NCI-H446 (cell line): ENCODE data around the gene ARAP1.
A peak's percentile ranks its signal among the peaks of the same experiment; 100 is the strongest.

Source experiments
- DNase-seq, 2 experiments: peaks; one replicate each; lab custom pipeline; 2025; lab: John Stamatoyannopoulos, UW

The ARAP1 gene

GRCh38 chr11:72779495-72780128, 27.4 kb upstream of the ARAP1 start:
- DNase-seq, result no peak

- DNase-seq, result no peak
Measured at GRCh38 chr11:72778535-72779494, 26.6 kb upstream of the ARAP1 start.

- DNase-seq, result no peak
Measured at GRCh38 chr11:72777755-72778278, 25.6 kb upstream of the ARAP1 start.

GRCh38 chr11:72776844-72777754, 24.9 kb upstream of the ARAP1 start:
- DNase-seq, result no peak

DNA sequence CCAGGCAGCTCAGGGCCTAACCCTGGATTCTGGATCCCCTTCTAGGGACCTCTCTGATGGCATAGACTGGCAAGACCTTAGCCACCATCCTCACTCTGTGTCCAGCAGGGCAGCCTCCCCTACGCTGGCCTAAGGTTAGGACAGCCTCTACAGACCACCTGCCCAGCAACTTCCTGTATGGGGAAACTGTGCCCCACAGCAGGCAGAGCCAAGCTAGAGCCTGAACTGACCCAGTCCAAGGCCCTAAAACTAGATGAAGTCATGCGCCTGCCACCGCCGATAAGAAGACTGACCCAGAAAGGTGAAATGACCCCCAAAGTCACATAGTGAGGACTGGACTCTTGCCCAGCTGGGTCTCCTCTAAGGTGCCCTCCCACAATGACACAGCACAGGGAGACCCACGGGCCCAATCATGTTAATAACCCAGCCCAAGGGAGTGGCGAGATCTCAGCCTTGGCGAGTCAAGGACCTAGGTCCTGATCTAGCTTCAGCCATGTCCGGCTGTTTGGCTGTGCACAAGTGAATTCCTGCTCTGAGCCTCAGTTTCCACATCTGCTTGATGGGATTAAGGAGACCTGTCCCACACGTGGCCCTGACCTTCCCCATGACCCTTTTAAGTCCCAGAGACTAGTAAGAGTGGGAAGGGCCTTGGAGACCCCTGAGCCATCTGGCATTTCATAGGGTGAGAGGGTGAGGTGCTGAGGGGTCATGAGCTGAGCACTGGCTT, 24.1 kb upstream of the ARAP1 start:
- no peak for DNase-seq

GRCh38 chr11:72775288-72776110, 23.3 kb upstream of the ARAP1 start:
- DNase-seq, result no peak

GRCh38 chr11:72774499-72774898, 22.3 kb upstream of the ARAP1 start:
- DNase-seq, result no peak

DNA sequence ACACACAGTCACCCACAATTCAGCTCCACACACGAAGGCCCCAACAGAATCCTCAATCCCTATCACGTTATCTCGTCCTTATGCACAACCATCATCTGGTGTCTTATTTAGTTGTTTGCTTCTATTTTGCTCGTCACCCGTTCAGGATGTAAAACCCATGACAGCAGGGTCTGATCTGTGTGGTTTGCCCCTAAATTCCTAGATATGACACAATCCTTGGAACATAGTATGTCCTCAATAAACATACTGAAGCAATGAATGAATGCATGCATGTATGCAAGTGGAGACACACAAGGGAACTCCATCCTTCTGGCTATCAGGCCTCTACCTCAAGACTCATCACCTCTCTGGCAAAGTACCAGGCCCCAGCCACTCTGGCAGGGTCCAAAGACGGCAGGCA, 21.5 kb upstream of the ARAP1 start:
- no peak for DNase-seq

GRCh38 chr11:72773291-72773690, 21.1 kb upstream of the ARAP1 start:
- DNase-seq, result peak in 1 of 2 experiments; percentile 29

DNA sequence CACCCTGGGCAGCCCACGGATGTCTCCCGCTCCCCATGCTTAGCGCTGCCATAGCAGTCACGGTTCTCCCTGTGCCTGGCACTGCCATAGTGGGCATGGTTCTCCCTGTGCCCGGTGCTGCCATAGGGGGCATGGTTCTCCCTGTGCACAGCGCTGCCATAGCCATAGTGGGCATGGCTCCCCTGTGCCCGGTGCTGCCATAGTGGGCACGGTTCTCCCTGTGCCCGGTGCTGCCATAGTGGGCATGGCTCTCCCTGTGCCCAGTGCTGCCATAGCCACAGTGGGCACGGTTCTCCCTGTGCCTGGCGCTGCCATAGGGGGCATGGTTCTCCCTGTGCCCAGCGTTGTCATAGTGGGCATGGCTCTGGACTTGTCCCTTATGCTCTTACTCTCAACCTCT, 19.9 kb upstream of the ARAP1 start:
- DNase-seq, result no peak

- peak in 1 of 2 experiments; percentile 12 for DNase-seq
Measured at GRCh38 chr11:72771507-72771906, 19.3 kb upstream of the ARAP1 start.

GRCh38 chr11:72770799-72771198, 18.6 kb upstream of the ARAP1 start:
- no peak for DNase-seq

DNA sequence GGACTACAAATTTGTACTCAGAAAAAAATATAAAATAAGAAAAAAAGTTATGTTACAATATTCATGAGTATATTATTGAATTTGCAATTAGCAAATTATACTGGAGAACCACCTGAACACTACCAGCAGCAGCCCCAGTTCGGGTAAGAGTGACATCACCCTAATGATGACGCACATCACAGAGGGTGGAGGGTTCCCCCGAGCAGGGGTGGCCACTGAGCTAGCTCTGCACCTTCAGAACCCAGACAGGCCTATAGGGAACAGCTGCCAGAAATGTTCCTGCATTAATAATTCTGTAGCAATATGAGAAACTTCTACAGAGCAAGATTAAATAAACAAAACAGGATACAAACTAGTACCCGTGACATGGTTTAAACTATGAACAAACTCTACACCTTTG, 17.5 kb upstream of the ARAP1 start:
- no peak for DNase-seq

DNA sequence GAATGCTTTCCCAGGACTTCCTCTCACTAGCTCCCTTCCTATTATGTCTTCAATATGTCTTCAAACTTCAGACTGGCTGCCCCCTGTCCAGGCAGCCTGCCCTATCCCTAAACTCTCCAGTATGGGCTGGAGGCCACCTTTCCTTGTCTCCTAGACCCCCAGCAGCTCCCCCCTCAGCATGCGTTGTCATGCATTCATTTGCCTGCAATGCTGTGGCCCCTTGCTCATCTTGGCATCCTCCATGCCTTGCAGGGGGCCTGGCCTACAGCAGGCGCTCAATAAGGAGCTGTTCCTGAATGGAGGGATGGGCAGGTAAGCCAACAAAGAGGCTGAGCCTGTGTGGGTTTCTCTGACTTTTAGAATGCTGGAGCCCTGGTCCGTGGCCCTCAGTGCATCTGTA, 16.4 kb upstream of the ARAP1 start:
- no peak for DNase-seq

DNA sequence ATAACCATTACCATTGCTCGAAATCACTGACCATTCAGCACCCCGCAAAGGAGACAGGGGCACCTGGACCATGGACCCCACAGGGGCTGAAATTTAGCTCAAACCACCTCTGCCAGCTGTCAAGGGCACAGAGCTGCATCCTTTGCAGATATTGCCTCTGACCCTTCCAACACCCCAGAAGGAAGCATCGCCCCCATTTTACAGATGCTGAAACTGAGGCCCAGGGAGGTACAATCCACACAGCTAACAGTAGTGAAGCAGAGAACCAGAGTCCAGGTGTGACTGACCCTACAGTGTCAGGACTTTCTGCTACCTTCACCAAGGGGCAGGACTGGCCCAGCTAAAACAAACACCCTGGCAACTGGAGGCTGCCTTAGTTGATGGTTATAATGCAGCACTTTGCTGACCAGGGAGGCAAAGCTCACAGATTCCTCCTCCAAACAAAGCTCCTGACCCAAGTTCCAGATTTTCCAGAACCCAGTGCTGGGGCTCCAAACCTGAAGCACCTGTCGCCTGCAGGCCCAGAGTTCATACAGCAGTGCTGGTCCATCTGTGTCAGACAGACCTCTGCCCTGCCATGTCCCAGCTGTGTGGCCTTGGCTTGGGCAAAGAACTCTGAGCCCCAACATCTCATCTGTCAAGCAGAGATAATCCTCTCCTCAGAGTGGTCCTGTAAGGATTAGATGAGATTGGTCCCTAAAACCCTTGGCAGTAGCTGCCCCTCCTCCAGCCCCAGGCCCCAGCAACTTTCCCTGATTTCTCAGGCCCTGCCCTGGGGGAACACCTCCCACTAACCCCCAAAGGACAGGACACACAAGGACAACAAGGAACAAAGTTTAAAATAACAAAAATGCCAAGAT, 15.2 kb upstream of the ARAP1 start:
- no peak for DNase-seq

- no peak for DNase-seq
Measured at GRCh38 chr11:72766152-72766902, 14.1 kb upstream of the ARAP1 start.

DNA sequence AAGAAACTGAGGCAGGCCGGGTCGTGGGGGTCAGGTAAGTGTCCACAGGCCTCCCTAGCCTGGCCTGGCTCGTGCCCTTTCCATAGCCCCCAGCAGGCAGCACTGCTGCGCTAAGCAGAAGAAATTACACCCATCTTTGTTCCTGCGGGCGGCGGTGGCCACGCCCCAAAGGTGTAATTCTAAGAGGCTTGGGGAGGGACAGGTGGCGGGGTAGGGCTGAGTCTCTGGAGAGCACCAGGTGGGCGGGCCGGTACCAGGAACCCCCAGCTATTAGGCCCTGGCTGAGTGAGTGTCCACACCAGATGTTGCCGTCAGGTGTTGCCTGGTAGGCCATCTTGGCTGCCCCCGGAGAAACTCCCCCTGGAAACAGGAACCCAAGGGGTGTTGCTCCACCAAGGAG, 12.3 kb upstream of the ARAP1 start:
- DNase-seq, result no peak

- no peak for DNase-seq
Measured at GRCh38 chr11:72763823-72764222, 11.6 kb upstream of the ARAP1 start.
